WERI-Rb-1 (cell line): ENCODE results near the gene MIR17HG.
"Not testable (repeated sequence)": the region's sequence is repeated elsewhere in the genome, so short reads cannot be mapped to it uniquely, and the experiment has no call there.

Experiments
- DNase-seq: peaks from one replicate; pipeline ENCODE4 v3.0.0-alpha.2; 2020
- H3K27ac ChIP-seq: fragments of 250-450 bp; sonication (Bioruptor Pico); 2 replicates; pipeline ENCODE4 v1.5.1; 2020; ENCODE audit warnings: mild to moderate bottlenecking, moderate library complexity
- H3K27me3 ChIP-seq: fragments of 250-450 bp; sonication (Bioruptor Pico); 2 replicates; pipeline ENCODE4 v1.5.1; 2021; ENCODE audit warnings: mild to moderate bottlenecking, low read depth, moderate library complexity; ENCODE audit not compliant: insufficient read depth, severe bottlenecking
- H3K36me3 ChIP-seq: fragments of 250-450 bp; sonication (Bioruptor Pico); 2 replicates; pipeline ENCODE4 v1.5.1; 2020; ENCODE audit warnings: mild to moderate bottlenecking, moderate library complexity
- H3K4me3 ChIP-seq: 2 replicates; pipeline ENCODE4 v1.5.1; 2011; ENCODE audit warnings: low read depth, mild to moderate bottlenecking, control low read depth, low read length
- H3K9me3 ChIP-seq: fragments of 250-450 bp; sonication (Bioruptor Pico); 2 replicates; pipeline ENCODE4 v1.5.1; 2021; ENCODE audit warnings: mild to moderate bottlenecking, moderate library complexity; ENCODE audit not compliant: severe bottlenecking
- TF ChIP-seq, protein P1 (sequence below): IDR thresholded peaks from 2 replicates; pipeline ENCODE4 v1.5.1; 2011; ENCODE audit warnings: low read depth, mild to moderate bottlenecking, control low read depth, inconsistent platforms, low read length

Gene MIR17HG

DNA sequence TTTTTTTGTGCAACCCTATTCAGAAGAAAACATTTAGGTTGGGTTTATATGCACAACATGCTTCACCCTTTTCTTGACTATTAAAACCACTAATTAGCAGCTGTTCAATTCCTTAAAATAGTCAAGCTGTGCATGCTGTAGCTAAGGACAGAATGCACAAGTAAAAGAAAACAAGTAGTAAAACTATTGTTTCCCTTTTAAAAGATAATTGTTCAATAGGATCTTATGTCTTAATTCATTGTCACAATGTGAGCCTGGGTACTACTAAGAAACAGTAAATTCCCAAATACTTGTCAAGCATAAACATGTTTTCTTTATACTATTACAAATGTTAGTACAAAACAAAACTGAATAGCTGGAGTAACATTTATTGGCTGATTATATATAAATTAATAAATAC lies 32.6 kb upstream of the MIR17HG start:
- TF ChIP-seq, protein P1, sequence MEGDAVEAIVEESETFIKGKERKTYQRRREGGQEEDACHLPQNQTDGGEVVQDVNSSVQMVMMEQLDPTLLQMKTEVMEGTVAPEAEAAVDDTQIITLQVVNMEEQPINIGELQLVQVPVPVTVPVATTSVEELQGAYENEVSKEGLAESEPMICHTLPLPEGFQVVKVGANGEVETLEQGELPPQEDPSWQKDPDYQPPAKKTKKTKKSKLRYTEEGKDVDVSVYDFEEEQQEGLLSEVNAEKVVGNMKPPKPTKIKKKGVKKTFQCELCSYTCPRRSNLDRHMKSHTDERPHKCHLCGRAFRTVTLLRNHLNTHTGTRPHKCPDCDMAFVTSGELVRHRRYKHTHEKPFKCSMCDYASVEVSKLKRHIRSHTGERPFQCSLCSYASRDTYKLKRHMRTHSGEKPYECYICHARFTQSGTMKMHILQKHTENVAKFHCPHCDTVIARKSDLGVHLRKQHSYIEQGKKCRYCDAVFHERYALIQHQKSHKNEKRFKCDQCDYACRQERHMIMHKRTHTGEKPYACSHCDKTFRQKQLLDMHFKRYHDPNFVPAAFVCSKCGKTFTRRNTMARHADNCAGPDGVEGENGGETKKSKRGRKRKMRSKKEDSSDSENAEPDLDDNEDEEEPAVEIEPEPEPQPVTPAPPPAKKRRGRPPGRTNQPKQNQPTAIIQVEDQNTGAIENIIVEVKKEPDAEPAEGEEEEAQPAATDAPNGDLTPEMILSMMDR, result no peak
- Histone ChIP-seq H3K9me3 (no peaks in the 10 kb centered on the region), H3K36me3 (no peaks in the 10 kb centered on the region), H3K27ac (no peak overlapping the region), H3K27me3 (no peaks in the 10 kb centered on the region), H3K4me3 (no peak overlapping the region)
- no peak for DNase-seq

GRCh38 chr13:91318886-91319285 lies 28.6 kb upstream of the MIR17HG start:
- H3K27ac ChIP-seq, result no peak overlapping the region

GRCh38 chr13:91319996-91320395 lies 27.5 kb upstream of the MIR17HG start:
- no peaks in the 10 kb centered on the region for H3K27me3 ChIP-seq
- no peak overlapping the region for H3K4me3 ChIP-seq
- H3K9me3 ChIP-seq, result no peaks in the 10 kb centered on the region
- TF ChIP-seq, protein P1, result no peak
- DNase-seq, result no peak
- no peak overlapping the region for H3K27ac ChIP-seq
- no peaks in the 10 kb centered on the region for H3K36me3 ChIP-seq

More at GRCh38 chr13:91318886-91319285, 28.6 kb upstream of the MIR17HG start:
- H3K4me3 ChIP-seq, result no peak overlapping the region
- H3K27me3 ChIP-seq, result no peaks in the 10 kb centered on the region
- TF ChIP-seq, protein P1, result no peak
- DNase-seq, result no peak
- no peaks in the 10 kb centered on the region for H3K36me3 ChIP-seq
- H3K9me3 ChIP-seq, result no peaks in the 10 kb centered on the region

- H3K27me3 ChIP-seq, H3K4me3 ChIP-seq, H3K9me3 ChIP-seq, H3K36me3 ChIP-seq, DNase-seq, H3K27ac ChIP-seq: not testable (repeated sequence)
Observed at GRCh38 chr13:91320990-91321389, 26.5 kb upstream of the MIR17HG start.

DNA sequence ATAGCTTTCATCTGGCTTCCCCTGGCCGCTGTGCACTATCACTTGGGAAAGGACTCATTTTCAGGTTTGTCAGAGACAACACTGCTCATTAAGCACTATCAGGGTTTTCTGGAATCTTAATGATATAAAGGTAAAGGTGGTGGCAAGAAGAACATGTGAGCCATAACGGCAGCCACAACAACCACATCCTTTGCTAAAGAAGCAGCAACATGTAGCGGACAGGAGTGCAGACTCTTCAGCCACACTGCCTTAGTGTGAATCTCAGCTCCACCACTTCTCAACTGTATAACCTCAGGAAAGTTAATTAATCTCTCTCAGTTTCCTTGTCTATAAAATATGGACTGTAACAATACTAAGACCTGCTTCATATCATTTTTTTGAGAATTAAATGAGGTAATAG lies 24.1 kb upstream of the MIR17HG start:
- DNase-seq, result no peak
- Histone ChIP-seq H3K36me3 (no peaks in the 10 kb centered on the region), H3K27me3 (no peaks in the 10 kb centered on the region), H3K9me3 (no peaks in the 10 kb centered on the region), H3K27ac (no peak overlapping the region), H3K4me3 (no peak overlapping the region)
- TF ChIP-seq, protein P1, result no peak

GRCh38 chr13:91326146-91326545 lies 21.3 kb upstream of the MIR17HG start:
- H3K36me3 ChIP-seq, result no peaks in the 10 kb centered on the region
- H3K27ac ChIP-seq, result no peak overlapping the region
- TF ChIP-seq, protein P1, result no peak
- no peak overlapping the region for H3K4me3 ChIP-seq
- DNase-seq, result no peak
- H3K9me3 ChIP-seq, result no peaks in the 10 kb centered on the region
- H3K27me3 ChIP-seq, result no peaks in the 10 kb centered on the region
